Rectal smooth muscle tissue (tissue), 1 donor: ENCODE data around the gene CACNA1D.

Source experiments
- H3K27ac ChIP-seq: one replicate; pipeline ENCODE4 v1.7.0; 2013; ENCODE audit warnings: low read depth, low read length, inconsistent platforms
- H3K27me3 ChIP-seq: one replicate; pipeline ENCODE4 v1.7.0; 2013; ENCODE audit warnings: low read length; ENCODE audit not compliant: control insufficient read depth, insufficient read depth
- H3K36me3 ChIP-seq: one replicate; pipeline ENCODE4 v1.7.0; 2013; ENCODE audit warnings: low read length; ENCODE audit not compliant: control insufficient read depth, insufficient read depth
- H3K4me1 ChIP-seq: one replicate; pipeline ENCODE4 v1.7.0; 2013; ENCODE audit warnings: low read length; ENCODE audit not compliant: control insufficient read depth, insufficient read depth
- H3K4me3 ChIP-seq: one replicate; pipeline ENCODE4 v1.7.0; 2013; ENCODE audit warnings: low read length
- H3K9ac ChIP-seq: one replicate; pipeline ENCODE4 v1.7.0; 2013; ENCODE audit warnings: low read length

The CACNA1D gene

DNA sequence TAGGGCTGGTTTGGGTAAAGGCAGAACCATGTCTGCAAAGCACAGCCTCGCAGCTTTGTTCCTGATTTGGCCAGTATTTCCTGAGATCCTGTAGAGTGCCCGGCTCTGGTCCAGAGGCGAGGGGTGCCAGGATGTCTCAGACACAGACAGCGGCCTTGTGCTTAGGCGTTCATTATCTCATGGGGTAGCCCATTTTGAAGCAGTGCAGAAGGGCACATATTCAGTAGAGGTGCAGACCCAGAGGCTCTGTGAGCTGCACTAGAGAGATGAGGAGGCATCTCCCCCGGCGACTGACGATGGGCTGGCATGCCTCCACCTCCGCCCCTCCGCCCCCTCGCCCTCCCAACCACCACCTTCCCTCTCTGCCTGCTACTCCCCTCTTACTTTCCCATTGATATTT lies 181.5 kb downstream of the CACNA1D start:
- Histone ChIP-seq H3K9ac (no peak overlapping the region), H3K4me3 (no peak overlapping the region), H3K27ac (no peak overlapping the region), H3K4me1 (no peaks in the 10 kb centered on the region), H3K27me3 (no peaks in the 10 kb centered on the region), H3K36me3 (no peaks in the 10 kb centered on the region)

GRCh38 chr3:53677413-53677812 lies 183.0 kb downstream of the CACNA1D start:
- H3K27me3 ChIP-seq: no peaks in the 10 kb centered on the region
- no peak overlapping the region for H3K27ac ChIP-seq
- no peaks in the 10 kb centered on the region for H3K36me3 ChIP-seq
- H3K9ac ChIP-seq: no peak overlapping the region
- H3K4me1 ChIP-seq: no peaks in the 10 kb centered on the region
- no peak overlapping the region for H3K4me3 ChIP-seq

- Histone ChIP-seq H3K4me1 (no peaks in the 10 kb centered on the region), H3K4me3 (no peak overlapping the region), H3K27ac (no peak overlapping the region), H3K9ac (no peak overlapping the region), H3K27me3 (no peaks in the 10 kb centered on the region), H3K36me3 (no peaks in the 10 kb centered on the region)
These were observed 185.6 kb downstream of the CACNA1D start for GRCh38 chr3:53680028-53680427.

DNA sequence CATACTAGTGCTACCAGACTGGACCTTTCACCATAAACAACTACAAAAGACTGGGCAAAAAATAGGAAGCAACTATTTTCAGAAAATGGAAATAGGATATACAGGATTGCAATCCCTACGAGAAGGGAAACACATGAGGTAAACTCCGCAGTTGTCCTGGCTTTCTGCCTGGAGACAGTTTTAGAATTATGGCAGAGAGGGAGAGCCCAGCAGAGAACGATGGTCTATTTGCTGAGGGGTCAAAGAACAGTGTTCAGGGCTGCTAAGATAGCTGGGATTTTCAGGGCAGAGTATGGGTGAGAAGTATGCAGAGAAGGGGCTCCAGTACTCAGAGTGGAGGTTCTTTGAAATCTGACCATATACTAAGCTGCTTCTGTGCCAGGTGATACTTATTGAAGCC lies 188.4 kb downstream of the CACNA1D start:
- H3K9ac ChIP-seq: no peak overlapping the region
- H3K4me1 ChIP-seq: no peaks in the 10 kb centered on the region
- H3K4me3 ChIP-seq: no peak overlapping the region
- H3K27me3 ChIP-seq: no peaks in the 10 kb centered on the region
- no peak overlapping the region for H3K27ac ChIP-seq
- H3K36me3 ChIP-seq: no peaks in the 10 kb centered on the region

- H3K27me3 ChIP-seq: no peaks in the 10 kb centered on the region
- H3K36me3 ChIP-seq: no peaks in the 10 kb centered on the region
- H3K9ac ChIP-seq: no peak overlapping the region
- H3K27ac ChIP-seq: no peak overlapping the region
- no peaks in the 10 kb centered on the region for H3K4me1 ChIP-seq
- no peak overlapping the region for H3K4me3 ChIP-seq
These were observed 193.7 kb downstream of the CACNA1D start for GRCh38 chr3:53688066-53688465.

GRCh38 chr3:53688989-53689388 lies 194.6 kb downstream of the CACNA1D start:
- Histone ChIP-seq H3K9ac (no peak overlapping the region), H3K4me1 (no peaks in the 10 kb centered on the region), H3K27ac (no peak overlapping the region), H3K4me3 (no peak overlapping the region), H3K27me3 (no peaks in the 10 kb centered on the region), H3K36me3 (no peaks in the 10 kb centered on the region)

GRCh38 chr3:53689681-53690080 lies 195.3 kb downstream of the CACNA1D start:
- H3K4me1 ChIP-seq: no peaks in the 10 kb centered on the region
- no peak overlapping the region for H3K9ac ChIP-seq
- H3K36me3 ChIP-seq: no peaks in the 10 kb centered on the region
- no peak overlapping the region for H3K27ac ChIP-seq
- no peaks in the 10 kb centered on the region for H3K27me3 ChIP-seq
- H3K4me3 ChIP-seq: no peak overlapping the region

DNA sequence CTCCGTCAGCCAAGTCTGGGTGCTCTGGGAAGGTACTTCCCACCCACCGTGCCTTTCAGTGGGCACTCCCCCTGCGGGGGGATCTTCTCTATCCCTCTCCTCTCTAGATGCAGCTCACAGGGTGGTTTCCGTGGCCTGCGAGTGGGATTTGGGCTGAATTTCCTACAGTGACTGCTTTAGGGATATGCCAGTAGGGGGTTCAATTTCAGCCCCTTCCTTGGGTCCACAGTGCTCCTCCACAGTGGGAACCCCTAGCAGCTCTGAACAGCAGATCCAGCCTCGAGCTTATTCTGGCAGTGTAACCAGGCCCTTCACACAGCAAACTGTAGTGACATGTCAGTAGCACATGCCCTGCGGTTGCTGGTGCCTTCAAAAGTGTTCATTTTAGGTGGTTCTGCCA lies 196.1 kb downstream of the CACNA1D start:
- Histone ChIP-seq H3K27me3 (no peaks in the 10 kb centered on the region), H3K36me3 (no peaks in the 10 kb centered on the region), H3K9ac (no peak overlapping the region)

DNA sequence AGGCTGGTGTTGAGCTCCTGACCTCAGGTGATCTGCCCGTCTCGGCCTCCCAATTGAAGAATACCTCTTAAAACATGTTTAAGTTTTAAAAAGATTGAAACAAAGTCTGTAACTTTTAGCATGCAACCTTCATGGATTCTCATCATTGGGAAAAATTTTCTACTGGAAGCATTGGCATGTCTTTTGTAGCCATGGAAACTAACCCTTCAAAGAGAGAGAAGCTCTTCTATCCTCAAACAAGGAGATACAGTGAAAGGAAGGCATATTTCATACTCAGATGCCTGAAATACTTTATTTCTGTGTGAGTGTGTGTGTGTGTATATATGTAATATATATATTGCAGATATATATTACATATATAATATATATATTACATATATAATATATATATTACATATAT lies 196.9 kb downstream of the CACNA1D start:
- Histone ChIP-seq H3K36me3 (no peaks in the 10 kb centered on the region), H3K27me3 (no peaks in the 10 kb centered on the region), H3K27ac (no peak overlapping the region), H3K9ac (no peak overlapping the region), H3K4me1 (no peaks in the 10 kb centered on the region), H3K4me3 (no peak overlapping the region)

More for the DNA sequence above, 196.1 kb downstream of the CACNA1D start:
- Histone ChIP-seq H3K4me3 (no peak overlapping the region), H3K27ac (no peak overlapping the region), H3K4me1 (no peaks in the 10 kb centered on the region)

DNA sequence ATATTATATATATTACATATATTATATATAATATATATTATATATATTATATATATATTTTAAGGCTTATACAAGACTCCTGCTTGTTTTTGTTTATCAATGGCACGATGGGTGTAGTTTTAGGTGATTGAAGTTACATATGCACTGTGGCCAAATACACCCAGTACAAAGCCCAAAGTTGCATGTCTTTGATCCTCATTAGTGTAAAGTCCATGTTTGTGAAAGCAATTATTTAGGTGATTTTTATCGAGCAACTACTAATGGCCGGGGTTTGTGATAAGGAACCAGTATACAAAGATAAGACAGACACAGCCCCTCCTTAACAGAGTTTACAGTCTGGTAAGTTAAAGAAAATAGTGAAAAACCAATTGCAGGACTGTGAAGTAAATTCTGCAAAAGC lies 197.5 kb downstream of the CACNA1D start:
- no peak overlapping the region for H3K27ac ChIP-seq
- no peaks in the 10 kb centered on the region for H3K36me3 ChIP-seq
- no peak overlapping the region for H3K9ac ChIP-seq
- H3K4me3 ChIP-seq: no peak overlapping the region
- H3K27me3 ChIP-seq: no peaks in the 10 kb centered on the region
- H3K4me1 ChIP-seq: no peaks in the 10 kb centered on the region

- H3K4me3 ChIP-seq: no peak overlapping the region
- no peak overlapping the region for H3K9ac ChIP-seq
- H3K27me3 ChIP-seq: no peaks in the 10 kb centered on the region
- H3K36me3 ChIP-seq: no peaks in the 10 kb centered on the region
- H3K4me1 ChIP-seq: no peaks in the 10 kb centered on the region
- no peak overlapping the region for H3K27ac ChIP-seq
These were observed 199.0 kb downstream of the CACNA1D start for GRCh38 chr3:53693451-53693850.

- Histone ChIP-seq H3K9ac (no peak overlapping the region), H3K27ac (no peak overlapping the region), H3K36me3 (no peaks in the 10 kb centered on the region), H3K27me3 (no peaks in the 10 kb centered on the region), H3K4me1 (no peaks in the 10 kb centered on the region), H3K4me3 (no peak overlapping the region)
These were observed 199.6 kb downstream of the CACNA1D start for GRCh38 chr3:53694046-53694445.

GRCh38 chr3:53694666-53695323 lies 200.4 kb downstream of the CACNA1D start:
- Histone ChIP-seq H3K9ac (no peak overlapping the region), H3K27ac (no peak overlapping the region), H3K36me3 (no peaks in the 10 kb centered on the region), H3K27me3 (no peaks in the 10 kb centered on the region), H3K4me1 (no peaks in the 10 kb centered on the region), H3K4me3 (no peak overlapping the region)
